Activated naive CD4-positive, alpha-beta T cell treated with anti-CD3 and anti-CD28 coated beads, Interleukin-2, amount 10 ng/mL, durations not matched to agents 7 days and 5 days (primary cell): ENCODE measurements around the gene CSH2.

Experiments used
- CTCF ChIA-PET: fragments of 350-600 bp; sonication (Branson Sonifier 250); formaldehyde crosslinking; loops from one replicate; lab custom pipeline; 2021; ENCODE audit warnings: antibody characterized with exemption; lab: Charles Lee
- DNase-seq: peaks from one replicate; pipeline ENCODE4 v3.0.0-alpha.2; 2020
- H3K27ac Mint-ChIP-seq: one replicate; pipeline ENCODE4 v1.8.0; 2021; ENCODE audit warnings: mild to moderate bottlenecking, moderate library complexity, mixed read lengths
- H3K27me3 Mint-ChIP-seq: one replicate; pipeline ENCODE4 v1.8.0; 2021; ENCODE audit warnings: mild to moderate bottlenecking, mixed read lengths
- H3K36me3 Mint-ChIP-seq: one replicate; pipeline ENCODE4 v1.8.0; 2021; ENCODE audit warnings: mixed read lengths
- H3K4me1 Mint-ChIP-seq: one replicate; pipeline ENCODE4 v1.8.0; 2021; ENCODE audit warnings: mixed read lengths
- H3K4me3 Mint-ChIP-seq: one replicate; pipeline ENCODE4 v1.8.0; 2021; ENCODE audit warnings: mild to moderate bottlenecking, moderate library complexity, mixed read lengths
- H3K9me3 Mint-ChIP-seq: one replicate; pipeline ENCODE4 v1.8.0; 2021; ENCODE audit warnings: mixed read lengths

Gene CSH2

DNA sequence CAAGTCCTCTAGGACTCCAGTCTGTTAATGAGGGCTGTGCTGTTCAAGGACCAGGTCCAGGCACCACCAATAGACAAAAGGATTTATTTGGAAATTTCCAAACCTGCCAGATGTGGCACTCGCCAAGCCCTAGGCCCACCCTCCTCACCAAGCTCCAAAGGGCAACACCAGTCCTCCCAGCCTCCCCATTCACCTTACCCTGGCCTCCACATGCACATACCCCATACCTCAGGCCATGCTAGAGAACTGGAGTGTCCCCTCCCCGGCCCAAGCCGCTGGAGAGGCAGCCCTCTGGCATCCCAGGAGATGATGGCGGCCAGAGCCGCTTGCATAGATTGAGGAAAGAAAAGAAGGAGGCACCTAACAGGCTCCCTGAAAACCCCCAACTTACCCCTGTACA is 41.5 kb downstream of the CSH2 start:
- peaks cover 60% of the 10 kb centered on the region for H3K4me1 Mint-ChIP-seq
- peaks cover 82% of the 10 kb centered on the region for H3K36me3 Mint-ChIP-seq
- H3K4me3 Mint-ChIP-seq, result no peak overlapping the region
- no peak for DNase-seq
- CTCF ChIA-PET, result interaction anchor here (1.3 to 1.5 kb wide), 2 partner anchors 17 to 407 kb away, joined by 3 to 5 read pairs; no protein-coding TSS in a partner anchor
- H3K27ac Mint-ChIP-seq, result peak overlapping the region; percentile 86
- no peaks in the 10 kb centered on the region for H3K27me3 Mint-ChIP-seq
- H3K9me3 Mint-ChIP-seq, result no peaks in the 10 kb centered on the region

DNA sequence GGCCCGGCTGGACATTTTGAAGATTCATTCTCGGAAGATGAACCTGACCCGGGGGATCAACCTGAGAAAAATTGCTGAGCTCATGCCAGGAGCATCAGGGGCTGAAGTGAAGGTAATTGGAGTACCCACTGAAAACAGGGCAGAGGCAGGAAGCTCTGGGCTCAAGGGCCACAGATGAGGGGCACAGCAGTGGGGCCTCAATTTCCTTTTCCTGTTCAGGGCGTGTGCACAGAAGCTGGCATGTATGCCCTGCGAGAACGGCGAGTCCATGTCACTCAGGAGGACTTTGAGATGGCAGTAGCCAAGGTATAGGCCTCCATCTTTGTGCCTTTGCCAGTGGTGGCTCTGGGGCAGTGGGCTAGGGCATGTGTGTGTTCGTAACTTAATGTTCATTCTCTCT is 42.0 kb downstream of the CSH2 start:
- Mint-ChIP-seq H3K4me3 (no peak overlapping the region), H3K27ac (peak overlapping the region; percentile 86), H3K4me1 (peaks cover 65% of the 10 kb centered on the region), H3K27me3 (no peaks in the 10 kb centered on the region), H3K9me3 (no peaks in the 10 kb centered on the region), H3K36me3 (peaks cover 81% of the 10 kb centered on the region)
- no peak for DNase-seq
- CTCF ChIA-PET, result interaction anchor here (1.3 kb wide), 1 partner anchor 17 kb away, joined by 3 read pairs; no protein-coding TSS in a partner anchor

DNA sequence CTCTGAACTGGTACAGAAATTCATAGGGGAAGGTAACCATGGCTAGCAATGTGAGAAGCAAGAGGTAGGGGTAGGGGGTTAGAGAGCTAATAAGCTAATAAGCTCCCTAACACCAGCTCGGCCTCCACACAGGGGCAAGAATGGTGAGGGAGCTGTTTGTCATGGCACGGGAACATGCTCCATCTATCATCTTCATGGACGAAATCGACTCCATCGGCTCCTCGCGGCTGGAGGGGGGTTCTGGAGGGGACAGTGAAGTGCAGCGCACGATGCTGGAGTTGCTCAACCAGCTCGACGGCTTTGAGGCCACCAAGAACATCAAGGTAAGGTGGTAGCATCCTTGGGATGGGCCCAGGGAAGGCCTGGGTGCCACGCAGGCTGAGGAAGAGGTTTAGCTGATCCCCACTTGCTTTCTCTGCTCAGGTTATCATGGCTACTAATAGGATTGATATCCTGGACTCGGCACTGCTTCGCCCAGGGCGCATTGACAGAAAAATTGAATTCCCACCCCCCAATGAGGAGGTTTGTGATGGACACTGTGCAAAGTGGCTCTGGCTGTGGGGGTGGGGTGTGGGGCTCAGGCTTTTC is 42.5 kb downstream of the CSH2 start:
- CTCF ChIA-PET, result interaction anchor here (1.3 kb wide), 1 partner anchor 18 kb away, joined by 3 read pairs; no protein-coding TSS in a partner anchor

DNA sequence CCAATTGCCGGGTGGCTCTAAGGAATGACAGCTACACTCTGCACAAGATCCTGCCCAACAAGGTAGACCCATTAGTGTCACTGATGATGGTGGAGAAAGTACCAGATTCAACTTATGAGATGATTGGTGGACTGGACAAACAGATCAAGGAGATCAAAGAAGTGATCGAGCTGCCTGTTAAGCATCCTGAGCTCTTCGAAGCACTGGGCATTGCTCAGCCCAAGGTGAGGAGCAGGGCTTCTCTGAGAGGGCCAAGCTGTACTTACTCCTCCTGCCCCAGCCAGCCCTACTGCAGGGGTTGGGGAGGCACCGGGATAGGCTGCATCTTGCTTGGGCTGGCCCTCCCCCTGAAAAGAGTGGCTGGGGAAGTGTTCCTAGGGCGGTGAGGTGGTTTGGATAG is 43.2 kb downstream of the CSH2 start:
- CTCF ChIA-PET, result interaction anchor here (0.8 to 1.1 kb wide), 3 partner anchors 8 to 10 kb away, joined by 3 to 5 read pairs (median 3); no protein-coding TSS in a partner anchor
- H3K36me3 Mint-ChIP-seq, result peaks cover 80% of the 10 kb centered on the region
- peaks cover 71% of the 10 kb centered on the region for H3K4me1 Mint-ChIP-seq
- no peaks in the 10 kb centered on the region for H3K9me3 Mint-ChIP-seq
- peak overlapping the region; percentile 51 for H3K27ac Mint-ChIP-seq
- no peak overlapping the region for H3K4me3 Mint-ChIP-seq
- no peak for DNase-seq
- no peaks in the 10 kb centered on the region for H3K27me3 Mint-ChIP-seq

More for the DNA sequence above, 42.5 kb downstream of the CSH2 start:
- peaks cover 70% of the 10 kb centered on the region for H3K4me1 Mint-ChIP-seq
- DNase-seq, result no peak
- H3K36me3 Mint-ChIP-seq, result peaks cover 82% of the 10 kb centered on the region
- H3K27me3 Mint-ChIP-seq, result no peaks in the 10 kb centered on the region
- H3K27ac Mint-ChIP-seq, result peak overlapping the region; percentile 86
- no peaks in the 10 kb centered on the region for H3K9me3 Mint-ChIP-seq
- H3K4me3 Mint-ChIP-seq, result no peak overlapping the region

DNA sequence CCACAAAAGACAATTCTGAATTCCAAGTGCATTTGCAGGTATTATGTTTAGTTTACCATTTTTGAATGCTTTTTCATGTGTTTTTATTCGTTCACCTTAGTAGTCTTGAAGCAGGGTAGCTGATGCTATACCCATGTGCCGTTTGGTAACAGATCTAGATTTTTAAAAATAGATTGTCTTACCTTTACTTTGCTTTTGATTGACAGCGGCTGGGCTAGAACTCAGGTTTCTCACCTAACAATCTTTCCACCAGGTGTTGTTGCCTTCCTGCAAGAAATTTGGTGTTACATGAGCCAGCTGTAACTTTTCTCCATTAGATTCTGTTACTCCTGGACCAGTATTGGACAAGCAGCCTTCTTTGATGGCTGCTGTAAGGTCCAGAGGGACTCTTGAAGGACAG is 44.5 kb downstream of the CSH2 start:
- no peak for DNase-seq
- H3K4me1 Mint-ChIP-seq, result peaks cover 73% of the 10 kb centered on the region
- no peaks in the 10 kb centered on the region for H3K9me3 Mint-ChIP-seq
- H3K27me3 Mint-ChIP-seq, result no peaks in the 10 kb centered on the region
- peak overlapping the region; percentile 87 for H3K4me3 Mint-ChIP-seq
- H3K36me3 Mint-ChIP-seq, result peaks cover 77% of the 10 kb centered on the region
- CTCF ChIA-PET, result interaction anchor here (0.9 to 1.3 kb wide), 6 partner anchors 8 to 403 kb away, joined by 3 to 5 read pairs (median 3); no protein-coding TSS in a partner anchor
- no peak overlapping the region for H3K27ac Mint-ChIP-seq

DNA sequence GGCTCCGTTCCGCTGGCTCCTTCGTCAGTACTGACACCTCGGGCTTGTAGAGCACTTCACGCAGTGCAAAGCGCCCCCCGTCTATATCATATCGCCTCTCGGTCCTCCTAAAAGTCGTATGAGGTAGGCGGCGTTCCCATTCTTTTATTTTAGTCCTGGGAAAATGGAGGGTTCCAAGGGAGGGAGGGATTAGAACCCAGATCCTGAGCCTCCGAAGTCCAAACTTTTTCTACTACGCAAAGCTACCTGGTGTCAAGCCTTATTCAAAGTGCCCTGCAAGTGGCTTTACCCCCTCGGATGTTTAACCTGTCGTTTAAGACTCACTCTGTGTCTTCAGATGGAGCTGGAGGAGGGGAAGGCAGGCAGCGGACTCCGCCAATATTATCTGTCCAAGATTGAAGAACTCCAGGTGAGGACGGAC is 45.7 kb downstream of the CSH2 start:
- no peak for DNase-seq
- H3K27ac Mint-ChIP-seq, result peak overlapping the region; percentile 96
- H3K4me1 Mint-ChIP-seq, result peaks cover 81% of the 10 kb centered on the region
- CTCF ChIA-PET, result interaction anchor here (0.8 to 1.3 kb wide), 8 partner anchors 9 to 402 kb away, joined by 3 to 5 read pairs (median 4); no protein-coding TSS in a partner anchor
- H3K4me3 Mint-ChIP-seq, result peak overlapping the region; percentile 87
- no peaks in the 10 kb centered on the region for H3K27me3 Mint-ChIP-seq
- H3K9me3 Mint-ChIP-seq, result no peaks in the 10 kb centered on the region
- H3K36me3 Mint-ChIP-seq, result peaks cover 79% of the 10 kb centered on the region

DNA sequence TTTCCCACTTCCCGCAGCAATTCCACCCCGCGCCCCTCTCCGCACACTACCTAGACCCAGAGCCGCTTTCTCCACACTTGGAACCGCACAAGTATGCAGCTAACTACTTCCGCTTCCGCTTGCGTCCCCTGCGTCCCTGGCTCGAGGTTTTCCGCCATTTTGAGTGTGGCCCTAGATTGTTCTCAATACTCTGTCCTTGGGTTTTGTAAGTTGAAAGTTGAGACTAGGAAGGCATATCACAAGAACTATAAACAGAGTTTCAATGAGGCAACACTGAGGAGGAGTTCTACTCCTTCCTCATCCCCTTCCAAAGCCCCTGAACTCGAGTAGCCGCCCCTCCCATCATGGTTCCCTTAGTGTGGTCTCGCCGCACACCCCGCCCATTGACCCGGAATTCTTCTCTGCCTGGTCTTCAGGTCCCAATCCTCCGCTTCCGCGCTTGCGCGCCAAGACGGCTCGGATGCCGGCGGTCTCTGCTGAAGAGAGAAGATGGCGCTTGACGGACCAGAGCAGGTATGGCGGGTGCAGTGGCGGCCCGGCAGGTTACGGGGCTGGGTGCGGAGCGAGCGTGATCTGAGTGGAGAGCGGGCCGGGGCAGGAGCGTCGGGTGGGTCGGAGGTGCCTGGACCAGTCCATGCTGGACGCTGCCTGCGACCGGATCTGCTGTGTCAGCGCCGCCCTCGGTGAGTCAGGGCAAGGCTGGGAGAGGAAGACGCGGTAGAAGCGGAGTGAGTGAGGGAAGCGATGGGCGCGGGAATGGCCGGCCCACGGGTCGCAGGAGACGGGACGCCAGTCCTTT is 46.3 kb downstream of the CSH2 start, which contains the start of the genes FTSJ3 and PSMC5:
TSS of gene FTSJ3 (minus strand) at position 662 of the 799 bp plus-strand sequence. CDS start 761 bp downstream, outside the sequence.
TSS of gene PSMC5 (plus strand) at position 430 of the 799 bp plus-strand sequence. CDS start at position 490, 60 bp downstream.
- peak within 1 kb of the TSS; percentile 87 for H3K4me3 Mint-ChIP-seq

DNA sequence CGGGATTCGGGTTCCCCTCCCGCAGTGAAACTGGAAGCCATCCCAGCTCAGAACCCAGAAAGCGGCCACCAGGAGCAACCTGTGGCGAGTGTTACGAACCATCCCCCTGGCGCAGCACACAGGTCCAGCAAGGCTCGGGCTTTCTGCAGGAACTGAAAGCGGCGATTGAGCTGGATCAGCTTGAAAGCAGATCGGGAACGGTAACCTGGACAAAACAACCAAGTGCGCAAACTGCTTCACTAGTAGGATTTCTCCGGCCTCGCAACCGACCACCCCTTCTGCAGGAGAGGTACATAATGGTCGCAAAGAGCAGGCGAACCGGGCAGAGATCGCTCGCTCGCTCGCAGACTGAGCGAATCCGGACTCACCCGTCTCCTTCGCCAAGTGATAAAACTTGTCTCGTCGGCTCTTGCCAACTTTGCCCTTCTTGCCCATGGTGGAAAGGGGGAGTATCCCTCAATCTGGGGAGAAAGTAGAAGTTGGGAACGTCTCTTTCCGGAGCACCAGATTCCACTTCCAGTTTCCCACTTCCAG is 46.9 kb downstream of the CSH2 start:
- DNase-seq, result no peak
- Mint-ChIP-seq H3K4me3 (peak overlapping the region; percentile 87), H3K4me1 (peaks cover 76% of the 10 kb centered on the region), H3K36me3 (peaks cover 80% of the 10 kb centered on the region), H3K27ac (peak overlapping the region; percentile 96), H3K9me3 (no peaks in the 10 kb centered on the region), H3K27me3 (no peaks in the 10 kb centered on the region)
- CTCF ChIA-PET, result interaction anchor here (0.9 kb wide), 1 partner anchor 22 kb away, joined by 3 read pairs; no protein-coding TSS in a partner anchor

More for the DNA sequence above, 46.3 kb downstream of the CSH2 start, which contains the start of the genes FTSJ3 and PSMC5:
- CTCF ChIA-PET, result interaction anchor here (1.0 to 1.1 kb wide), 2 partner anchors 10 to 12 kb away, joined by 4 to 5 read pairs; no protein-coding TSS in a partner anchor
- Mint-ChIP-seq H3K9me3 (no peaks in the 10 kb centered on the region), H3K4me1 (peaks cover 80% of the 10 kb centered on the region), H3K36me3 (peaks cover 80% of the 10 kb centered on the region), H3K27me3 (no peaks in the 10 kb centered on the region), H3K27ac (peak within 1 kb of the TSS; percentile 96)
- peak; percentile 98 for DNase-seq

DNA sequence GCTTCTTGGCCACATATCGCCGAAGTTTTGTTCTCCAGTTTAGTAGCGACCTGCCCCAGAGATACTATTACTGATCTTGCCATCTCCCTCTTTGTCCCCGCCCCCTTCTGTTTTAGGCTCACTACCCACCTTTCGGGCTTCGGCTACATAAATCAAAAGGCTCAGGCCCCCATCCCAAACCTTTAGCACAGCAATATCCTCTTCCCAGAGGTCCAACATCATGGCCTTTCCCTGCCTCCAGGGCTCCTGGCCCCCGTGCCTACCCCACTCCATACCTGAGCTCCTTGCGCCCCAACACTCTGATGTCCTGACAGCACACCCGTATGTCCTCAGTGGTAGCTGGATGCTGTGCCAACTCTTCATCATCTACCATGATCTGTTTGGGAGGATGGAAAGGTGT is 49.1 kb downstream of the CSH2 start:
- no peak for DNase-seq
- H3K36me3 Mint-ChIP-seq, result peaks cover 78% of the 10 kb centered on the region

DNA sequence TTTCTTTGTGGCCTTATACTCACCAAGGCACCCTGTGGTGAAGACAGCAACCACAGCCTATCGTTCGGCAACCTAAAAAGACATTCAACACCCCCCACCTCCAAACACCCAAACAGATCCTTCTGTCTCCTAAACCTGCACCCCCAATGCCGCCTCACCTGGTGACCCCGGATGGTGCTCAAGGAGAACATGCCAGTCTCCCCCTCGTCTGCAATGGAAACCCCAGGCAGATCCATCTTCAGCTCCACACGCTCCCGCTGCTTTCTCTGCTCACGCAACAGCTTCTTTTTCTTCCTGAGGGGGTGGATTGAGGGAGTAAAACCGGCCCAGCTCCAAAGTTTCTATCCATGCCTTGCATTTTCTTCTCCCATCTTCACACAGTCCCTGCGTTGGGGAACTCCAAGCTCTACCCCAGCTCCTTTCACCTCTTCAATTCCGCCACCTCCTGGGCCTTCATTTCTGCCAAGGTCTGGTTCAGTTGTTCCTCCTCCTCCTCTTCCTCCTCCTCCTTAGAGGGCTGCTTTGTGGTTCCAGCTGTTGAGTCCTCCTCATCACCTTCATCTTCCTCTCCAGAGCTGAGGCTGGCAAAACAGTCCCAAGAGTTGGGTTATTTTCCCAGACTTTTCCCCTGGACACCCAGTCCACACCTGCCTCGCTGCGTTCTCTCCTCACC is 49.7 kb downstream of the CSH2 start:
- Mint-ChIP-seq H3K4me3 (no peak overlapping the region), H3K27me3 (no peaks in the 10 kb centered on the region), H3K27ac (peak overlapping the region; percentile 34), H3K36me3 (peaks cover 77% of the 10 kb centered on the region), H3K4me1 (peaks cover 58% of the 10 kb centered on the region), H3K9me3 (no peaks in the 10 kb centered on the region)
- CTCF ChIA-PET, result interaction anchor here (2.6 kb wide), 1 partner anchor 10 kb away, joined by 8 read pairs; no protein-coding TSS in a partner anchor
- no peak for DNase-seq

More for the DNA sequence above, 49.1 kb downstream of the CSH2 start:
- H3K4me1 Mint-ChIP-seq, result peaks cover 61% of the 10 kb centered on the region
- no peaks in the 10 kb centered on the region for H3K9me3 Mint-ChIP-seq
- CTCF ChIA-PET, result interaction anchor here (1.1 to 2.6 kb wide), 2 partner anchors 9 to 12 kb away, joined by 4 to 8 read pairs; no protein-coding TSS in a partner anchor
- H3K27ac Mint-ChIP-seq, result peak overlapping the region; percentile 34
- no peaks in the 10 kb centered on the region for H3K27me3 Mint-ChIP-seq
- no peak overlapping the region for H3K4me3 Mint-ChIP-seq

DNA sequence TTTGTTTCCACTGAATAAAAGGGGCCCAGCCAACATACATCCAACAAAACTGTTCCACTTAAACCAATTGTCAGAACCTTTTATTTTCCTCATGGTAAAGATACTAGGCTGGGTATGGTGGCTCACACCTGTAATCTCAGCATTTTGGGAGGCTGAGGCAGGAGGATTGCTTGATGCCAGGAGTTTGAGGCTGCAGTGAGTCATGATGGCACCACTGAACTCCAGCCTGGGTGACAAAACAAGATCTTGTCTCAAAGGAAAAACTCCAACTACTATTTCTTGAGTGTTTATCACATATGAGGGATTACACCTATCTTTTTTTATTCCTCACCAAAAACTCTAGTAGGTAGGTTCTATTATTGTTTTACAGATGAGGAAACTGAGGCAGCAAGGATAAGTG is 50.9 kb downstream of the CSH2 start:
- Mint-ChIP-seq H3K27ac (no peak overlapping the region), H3K9me3 (no peaks in the 10 kb centered on the region), H3K4me3 (no peak overlapping the region), H3K27me3 (no peaks in the 10 kb centered on the region), H3K4me1 (peaks cover 48% of the 10 kb centered on the region), H3K36me3 (peaks cover 83% of the 10 kb centered on the region)
- CTCF ChIA-PET, result no interaction called here
- no peak for DNase-seq
